ENCODE measurements around the gene VSIG10L. TPM values are rescaled to one million over a fixed set of nuclear protein-coding genes. Genes with fewer than 3 reads are reported as not detected.

Gene VSIG10L
- total RNA-seq, 1 experiment from 2014 or later = 3.5 TPM

GRCh38 chr19:51339313-51339686, 2.6 kb downstream of the VSIG10L start:
- Histone ChIP-seq H3K9me2 (replicated peaks; ENCODE audit: low read length) (no peaks in the 10 kb centered on the region), H3K4me2 (ENCODE audit: low read length) (peak overlapping the region; percentile 88), H3F3A (ENCODE audit: low read length, unreplicated experiment) (no peaks in the 10 kb centered on the region), H3K4me3 (ENCODE audit: low read length) (peak overlapping the region; percentile 72), H3K27me3 (ENCODE audit: low read length) (no peaks in the 10 kb centered on the region), H3K4me1 (ENCODE audit: insufficient read depth, low read length) (peaks cover 16% of the 10 kb centered on the region; the same call in 1 of the 2 replicates), H3K27ac (ENCODE audit: low read length) (peak overlapping the region; percentile 14; the same call in 1 of the 2 replicates), H3K9ac (ENCODE audit: low read length) (peak overlapping the region; percentile 34), H4K20me1 (ENCODE audit: low read length) (no peaks in the 10 kb centered on the region), H2AFZ (ENCODE audit: low read length) (peak overlapping the region; percentile 95), H3K9me3 (ENCODE audit: low read length) (no peaks in the 10 kb centered on the region), H3K36me3 (ENCODE audit: low read depth, low read length) (no peaks in the 10 kb centered on the region), H3K79me2 (ENCODE audit: low read length) (no peaks in the 10 kb centered on the region)
- intact Hi-C loops (cut with micrococcal nuclease) = loop anchor here (1.0 to 5.0 kb wide), 7 partner anchors 28 to 318 kb away; partner anchors contain the start of gene ZNF175
- ATAC-seq (peak; percentile 4), DNase-seq (no peak)
- no TSS peak for BruUV-seq (replicated peaks)
- POLR2A ChIA-PET (ENCODE audit: unreplicated experiment) = interaction anchor here (0.6 to 1.4 kb wide), 8 partner anchors 20 to 741 kb away, joined by 3 to 26 read pairs (median 6); no protein-coding TSS in a partner anchor
- CTCF ChIA-PET = interaction anchor here (0.5 to 1.4 kb wide), 12 partner anchors 20 to 1470 kb away, joined by 3 to 12 read pairs (median 7); no protein-coding TSS in a partner anchor
- no peak for TF ChIP-seq CTCF (conservative IDR thresholded peaks at IDR 0.05; ENCODE audit: low read depth, low read length)
- no peak for TF ChIP-seq EZH2phosphoT487 (IDR thresholded peaks at IDR 0.05; ENCODE audit: borderline replicate concordance, low read length)
- TF ChIP-seq EZH2 (IDR thresholded peaks at IDR 0.05; ENCODE audit: low read length, unreplicated experiment) = no peak

- POLR2A ChIA-PET (ENCODE audit: unreplicated experiment) = interaction anchor here (0.5 to 1.4 kb wide), 2 partner anchors 19 to 29 kb away, joined by 16 to 26 read pairs; no protein-coding TSS in a partner anchor
- no peaks in the 10 kb centered on the region for H3K79me2 ChIP-seq (ENCODE audit: low read length)
- H3F3A ChIP-seq (ENCODE audit: low read length, unreplicated experiment) = no peaks in the 10 kb centered on the region
- peak overlapping the region; percentile 34 for H3K9ac ChIP-seq (ENCODE audit: low read length)
- no peaks in the 10 kb centered on the region for H3K36me3 ChIP-seq (ENCODE audit: low read depth, low read length)
- H3K9me3 ChIP-seq (ENCODE audit: low read length) = no peaks in the 10 kb centered on the region
- TF ChIP-seq EZH2phosphoT487 (IDR thresholded peaks at IDR 0.05; ENCODE audit: borderline replicate concordance, low read length) (no peak), CTCF (conservative IDR thresholded peaks at IDR 0.05; ENCODE audit: low read depth, low read length) (peak; percentile 98)
- no peaks in the 10 kb centered on the region for H3K27me3 ChIP-seq (ENCODE audit: low read length)
- H3K27ac ChIP-seq (ENCODE audit: low read length) = peak overlapping the region; percentile 14; the same call in 1 of the 2 replicates
- H3K9me2 ChIP-seq (replicated peaks; ENCODE audit: low read length) = no peaks in the 10 kb centered on the region
- CTCF ChIA-PET = interaction anchor here (1.3 to 1.4 kb wide), 3 partner anchors 21 to 318 kb away, joined by 6 to 12 read pairs (median 9); no protein-coding TSS in a partner anchor
- H2AFZ ChIP-seq (ENCODE audit: low read length) = peak overlapping the region; percentile 95
- ATAC-seq (peak; percentile 76), DNase-seq (peak; percentile 88)
- intact Hi-C loops (cut with micrococcal nuclease) = loop anchor here (1.0 to 5.0 kb wide), 7 partner anchors 29 to 319 kb away; partner anchors contain the start of gene ZNF175
- no peaks in the 10 kb centered on the region for H4K20me1 ChIP-seq (ENCODE audit: low read length)
- H3K4me1 ChIP-seq (ENCODE audit: insufficient read depth, low read length) = peaks cover 16% of the 10 kb centered on the region; the same call in 1 of the 2 replicates
- peak overlapping the region; percentile 72 for H3K4me3 ChIP-seq (ENCODE audit: low read length)
- peak overlapping the region; percentile 88 for H3K4me2 ChIP-seq (ENCODE audit: low read length)
- no TSS peak for BruUV-seq (replicated peaks)
These were observed 3.2 kb downstream of the VSIG10L start for GRCh38 chr19:51338563-51339312.
